AG10803 (cell line): Measurements from ENCODE around the gene SRPK1.

ENCODE experiments used
- DNase-seq: peaks from one replicate; pipeline ENCODE4 v3.0.0; 2010; ENCODE audit warnings: low read depth
- H3K4me3 ChIP-seq: 2 replicates; pipeline ENCODE4 v1.5.1; 2011; ENCODE audit warnings: mild to moderate bottlenecking, low read length, control low read depth
- TF ChIP-seq, protein P1 (sequence below): conservative IDR thresholded peaks from 2 replicates; pipeline ENCODE4 v1.5.1; 2011; ENCODE audit warnings: mild to moderate bottlenecking, low read length, control low read depth, inconsistent platforms

SRPK1 gene

GRCh38 chr6:35824552-35825192 lies 96.2 kb downstream of the SRPK1 start:
- no peak for DNase-seq
- TF ChIP-seq, protein P1, sequence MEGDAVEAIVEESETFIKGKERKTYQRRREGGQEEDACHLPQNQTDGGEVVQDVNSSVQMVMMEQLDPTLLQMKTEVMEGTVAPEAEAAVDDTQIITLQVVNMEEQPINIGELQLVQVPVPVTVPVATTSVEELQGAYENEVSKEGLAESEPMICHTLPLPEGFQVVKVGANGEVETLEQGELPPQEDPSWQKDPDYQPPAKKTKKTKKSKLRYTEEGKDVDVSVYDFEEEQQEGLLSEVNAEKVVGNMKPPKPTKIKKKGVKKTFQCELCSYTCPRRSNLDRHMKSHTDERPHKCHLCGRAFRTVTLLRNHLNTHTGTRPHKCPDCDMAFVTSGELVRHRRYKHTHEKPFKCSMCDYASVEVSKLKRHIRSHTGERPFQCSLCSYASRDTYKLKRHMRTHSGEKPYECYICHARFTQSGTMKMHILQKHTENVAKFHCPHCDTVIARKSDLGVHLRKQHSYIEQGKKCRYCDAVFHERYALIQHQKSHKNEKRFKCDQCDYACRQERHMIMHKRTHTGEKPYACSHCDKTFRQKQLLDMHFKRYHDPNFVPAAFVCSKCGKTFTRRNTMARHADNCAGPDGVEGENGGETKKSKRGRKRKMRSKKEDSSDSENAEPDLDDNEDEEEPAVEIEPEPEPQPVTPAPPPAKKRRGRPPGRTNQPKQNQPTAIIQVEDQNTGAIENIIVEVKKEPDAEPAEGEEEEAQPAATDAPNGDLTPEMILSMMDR: no peak
- H3K4me3 ChIP-seq: no peak overlapping the region

DNA sequence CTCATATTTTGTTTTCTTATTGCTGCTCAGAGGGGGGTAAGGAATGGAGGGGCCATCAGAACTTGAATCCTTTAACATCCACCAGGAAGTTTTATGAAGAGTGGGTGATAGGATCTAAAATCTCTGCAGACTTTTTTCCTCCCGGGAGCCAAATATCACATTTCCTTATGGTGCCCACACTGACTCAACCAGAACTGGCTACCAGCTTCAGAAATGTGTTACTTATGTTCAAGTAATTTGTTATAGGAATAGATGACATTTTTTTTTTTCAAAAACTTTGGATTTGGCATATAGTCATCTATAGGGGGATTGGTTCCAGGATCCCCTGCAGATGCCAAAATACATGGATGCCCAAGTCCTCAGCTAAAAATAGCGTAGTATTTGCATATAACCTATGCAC lies 97.3 kb downstream of the SRPK1 start:
- H3K4me3 ChIP-seq: no peak overlapping the region
- TF ChIP-seq, protein P1: no peak
- DNase-seq: no peak

GRCh38 chr6:35817515-35817914 lies 103.4 kb downstream of the SRPK1 start:
- DNase-seq: no peak
- H3K4me3 ChIP-seq: no peak overlapping the region
- TF ChIP-seq, protein P1: no peak

DNA sequence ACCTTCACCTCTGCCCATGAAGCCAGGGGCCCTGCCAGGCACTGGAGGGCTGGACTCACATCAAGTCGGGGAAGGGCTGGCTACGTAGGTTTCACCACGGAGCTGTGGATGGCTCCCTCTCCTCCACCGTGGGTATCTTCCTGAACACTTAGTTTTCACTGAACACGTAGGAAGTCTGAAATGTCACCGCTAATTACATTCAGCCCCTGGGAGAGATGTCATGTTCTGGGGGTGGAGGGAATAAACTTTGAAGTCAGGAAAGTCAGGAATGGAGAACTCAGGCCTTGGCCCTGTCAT lies 109.3 kb downstream of the SRPK1 start:
- no peak for DNase-seq
- no peak overlapping the region for H3K4me3 ChIP-seq
- TF ChIP-seq, protein P1: no peak

GRCh38 chr6:35810971-35811698 lies 109.8 kb downstream of the SRPK1 start:
- DNase-seq: peak; percentile 47
- H3K4me3 ChIP-seq: no peak overlapping the region
- TF ChIP-seq, protein P1: no peak

DNA sequence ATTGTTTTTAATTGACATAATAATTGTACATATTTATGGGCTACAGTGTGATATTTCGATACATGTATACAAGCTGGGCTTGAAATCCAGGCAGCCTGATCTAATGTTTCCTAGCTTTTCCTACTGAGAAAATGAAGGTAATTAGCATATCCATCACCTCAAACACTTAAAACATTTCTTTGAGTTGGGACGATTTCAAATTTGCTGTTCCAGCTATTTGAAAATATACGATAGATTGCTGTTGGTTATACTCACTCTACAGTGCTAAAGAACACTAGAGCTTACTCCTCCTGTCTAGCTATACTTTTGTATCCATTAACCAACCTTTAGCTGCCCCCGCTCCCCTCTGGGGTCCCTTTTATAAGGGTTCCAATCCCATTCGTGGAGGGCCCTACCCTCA lies 111.1 kb downstream of the SRPK1 start:
- TF ChIP-seq, protein P1: no peak
- H3K4me3 ChIP-seq: no peak overlapping the region
- no peak for DNase-seq

- TF ChIP-seq, protein P1: no peak
- H3K4me3 ChIP-seq: no peak overlapping the region
- DNase-seq: no peak
Observed at GRCh38 chr6:35808688-35809087, 112.2 kb downstream of the SRPK1 start.
